Hepatocyte (in vitro differentiated cells): ENCODE results near the gene ICAM2.

Experiments
- CTCF ChIP-seq: fragments of 200-600 bp; sonication (generic); IDR thresholded peaks from 2 replicates; pipeline ENCODE4 v1.5.1; 2016; ENCODE audit warnings: antibody characterized with exemption, mild to moderate bottlenecking; ENCODE audit not compliant: poor library complexity
- EZH2phosphoT487 ChIP-seq: fragments of 200-600 bp; sonication (generic); IDR thresholded peaks from one replicate; pipeline ENCODE4 v1.6.1; 2018; ENCODE audit warnings: antibody characterized with exemption, mild to moderate bottlenecking, low read depth, moderate library complexity; ENCODE audit not compliant: unreplicated experiment, severe bottlenecking

- no peak for TF ChIP-seq EZH2phosphoT487
- no peak for TF ChIP-seq CTCF
Measured at GRCh38 chr17:64055183-64056142, 35.0 kb upstream of the ICAM2 start.
